Measurements from ENCODE around the gene SCN5A.
A peak's percentile ranks its signal among the peaks of the same experiment; 100 is the strongest.

SCN5A gene

GRCh38 chr3:38533285-38533976 is 116.1 kb downstream of the SCN5A start:
- no peak for DNase-seq

- DNase-seq: no peak
Observed at GRCh38 chr3:38532529-38532928, 117.0 kb downstream of the SCN5A start.

- DNase-seq: peak; percentile 7
Observed at GRCh38 chr3:38528457-38528856, 121.0 kb downstream of the SCN5A start.

GRCh38 chr3:38526792-38527191 is 122.7 kb downstream of the SCN5A start:
- no peak for DNase-seq

GRCh38 chr3:38524141-38524739 is 125.2 kb downstream of the SCN5A start:
- DNase-seq: no peak

GRCh38 chr3:38522002-38522401 is 127.5 kb downstream of the SCN5A start:
- no peak for DNase-seq

- peak; percentile 55 for DNase-seq
Observed at GRCh38 chr3:38521391-38521987, 128.0 kb downstream of the SCN5A start.

GRCh38 chr3:38519651-38520050 is 129.8 kb downstream of the SCN5A start:
- no peak for DNase-seq

GRCh38 chr3:38519000-38519399 is 130.5 kb downstream of the SCN5A start:
- no peak for DNase-seq

- DNase-seq: no peak
Observed at GRCh38 chr3:38516669-38517068, 132.8 kb downstream of the SCN5A start.

- no peak for DNase-seq
Observed at GRCh38 chr3:38515367-38515766, 134.1 kb downstream of the SCN5A start.

- DNase-seq: no peak
Observed at GRCh38 chr3:38511546-38511945, 137.9 kb downstream of the SCN5A start.

GRCh38 chr3:38510631-38511030 is 138.9 kb downstream of the SCN5A start:
- no peak for DNase-seq

- no peak for DNase-seq
Observed at GRCh38 chr3:38509732-38510131, 139.8 kb downstream of the SCN5A start.

GRCh38 chr3:38507120-38507519 is 142.4 kb downstream of the SCN5A start:
- DNase-seq: no peak

- DNase-seq: no peak
Observed at GRCh38 chr3:38500688-38501417, 148.6 kb downstream of the SCN5A start.
